GM12878 (cell line): ENCODE measurements around the gene TGM5. TPM values are rescaled to one million over a fixed set of nuclear protein-coding genes. Genes with fewer than 3 reads are reported as not detected.

ENCODE experiments used
- ATAC-seq: fragments of 200-7000 bp; cut with Tn5 transposase; 3 replicates; pipeline ENCODE4 v1.9.1; 2020; ENCODE audit warnings: mild to moderate bottlenecking, moderate library complexity
- BruUV-seq: library from RNA; stranded (reverse); fragments of 400-500 nt; replicated peaks from 2 replicates; lab custom pipeline; 2021; lab: Mats Ljungman, UMichigan
- CTCF ChIA-PET: fragments of 300-600 bp; sonication (Branson Sonifier 250); formaldehyde crosslinking; extraction: SDS; loops from one replicate; lab custom pipeline; 2021; ENCODE audit warnings: inconsistent platforms; lab: Yijun Ruan, JAX
- POLR2A ChIA-PET: fragments of 350-600 bp; formaldehyde crosslinking; extraction: SDS; loops from one replicate; lab custom pipeline; 2021; ENCODE audit warnings: inconsistent platforms; lab: Charles Lee
- RAD21 ChIA-PET: fragments of 300-600 bp; sonication (Branson Sonifier 250); formaldehyde crosslinking; loops from one replicate; lab custom pipeline; 2023; ENCODE audit warnings: antibody characterized with exemption; ENCODE audit not compliant: unreplicated experiment; lab: Charles Lee
- SMC1A ChIA-PET: fragments of 300-600 bp; sonication (Branson Sonifier 250); formaldehyde crosslinking; loops from one replicate; lab custom pipeline; 2023; ENCODE audit not compliant: unreplicated experiment, uncharacterized antibody; lab: Charles Lee
- DNase-seq: peaks from one replicate; pipeline ENCODE4 v3.0.0-alpha.2; 2011; ENCODE audit warnings: low read depth, low spot score
- FAIRE-seq: peaks from 3 replicates; lab custom pipeline; 2011; peaks lifted over from hg19 to GRCh38; lab: Jason Lieb, UNC
- H2AFZ ChIP-seq: 2 replicates; pipeline ENCODE4 v1.6.0; 2011; ENCODE audit warnings: low read depth, low read length, control low read depth; ENCODE audit not compliant: control insufficient read depth
- H3K27ac ChIP-seq: 2 replicates; pipeline ENCODE4 v1.5.1; 2011; ENCODE audit warnings: control low read depth; ENCODE audit not compliant: control insufficient read depth, insufficient read depth
- H3K27me3 ChIP-seq, 2 experiments: replicated peaks in 1 of 2; 2 replicates each; pipeline versions ENCODE4 v1.6.0 to v1.6.1; 2011; ENCODE audit warnings: low read length in 1 of 2; ENCODE audit not compliant: control insufficient read depth in 2 of 2, insufficient read depth in 2 of 2
- H3K36me3 ChIP-seq, 2 experiments: 2 replicates each; pipeline ENCODE4 v1.5.1; 2011; ENCODE audit warnings: low read length in 1 of 2; ENCODE audit not compliant: control insufficient read depth in 2 of 2, insufficient read depth in 2 of 2
- H3K4me1 ChIP-seq: 2 replicates; pipeline ENCODE4 v1.6.1; 2011; ENCODE audit warnings: mild to moderate bottlenecking, low read length, moderate library complexity, mixed read lengths; ENCODE audit not compliant: control insufficient read depth, insufficient read depth
- H3K4me2 ChIP-seq: 2 replicates; pipeline ENCODE4 v1.6.0; 2011; ENCODE audit warnings: control low read depth; ENCODE audit not compliant: control insufficient read depth, insufficient read depth
- H3K4me3 ChIP-seq: fragments of 200-600 bp; sonication (generic); 2 replicates; pipeline ENCODE4 v1.5.1; 2016
- H3K79me2 ChIP-seq: 2 replicates; pipeline ENCODE4 v1.6.0; 2011; ENCODE audit warnings: low read length; ENCODE audit not compliant: control insufficient read depth, insufficient read depth
- H3K9ac ChIP-seq: 2 replicates; pipeline ENCODE4 v1.8.0; 2011; ENCODE audit warnings: low read length, control low read depth, mixed read lengths; ENCODE audit not compliant: control insufficient read depth, insufficient read depth
- H3K9me3 ChIP-seq: replicated peaks from 3 replicates; pipeline ENCODE4 v1.5.1; 2011; ENCODE audit warnings: mild to moderate bottlenecking, low read length; ENCODE audit not compliant: control insufficient read depth, insufficient read depth
- H4K20me1 ChIP-seq: 2 replicates; pipeline ENCODE4 v1.6.0; 2011; ENCODE audit not compliant: control insufficient read depth, insufficient read depth
- BCL3 ChIP-seq: IDR thresholded peaks from 2 replicates; pipeline ENCODE4 v1.6.1; 2011; ENCODE audit warnings: borderline replicate concordance, low read depth, mild to moderate bottlenecking, moderate library complexity, low read length; ENCODE audit not compliant: insufficient read depth, poor library complexity, severe bottlenecking
- EZH2 ChIP-seq: IDR thresholded peaks from 2 replicates; pipeline ENCODE4 v1.6.1; 2012; ENCODE audit warnings: low read depth, mild to moderate bottlenecking, control low read depth, inconsistent platforms, low read length, borderline replicate concordance; ENCODE audit not compliant: control insufficient read depth
- FOXK2 ChIP-seq: fragments of 450-650 bp; IDR thresholded peaks from 2 replicates; pipeline ENCODE4 v1.6.1; 2017; ENCODE audit warnings: mild to moderate bottlenecking, moderate library complexity
- NFYA ChIP-seq: IDR thresholded peaks from 2 replicates; pipeline ENCODE4 v1.6.1; 2011; ENCODE audit warnings: low read depth, mild to moderate bottlenecking, low read length, improper control_type of control experiment, borderline replicate concordance
- NRF1 ChIP-seq: conservative IDR thresholded peaks from 2 replicates; pipeline ENCODE4 v1.6.1; 2011; ENCODE audit warnings: mild to moderate bottlenecking, low read depth, low read length, improper control_type of control experiment
- PBX3 ChIP-seq: IDR thresholded peaks from 2 replicates; pipeline ENCODE4 v1.6.1; 2011; ENCODE audit warnings: mild to moderate bottlenecking, low read depth, low read length, moderate library complexity; ENCODE audit not compliant: insufficient replicate concordance
- RFX5 ChIP-seq: IDR thresholded peaks from 2 replicates; pipeline ENCODE4 v1.6.1; 2011; ENCODE audit warnings: low read depth, low read length, improper control_type of control experiment
- ZBED1 ChIP-seq: IDR thresholded peaks from 2 replicates; pipeline ENCODE4 v1.6.1; 2016; ENCODE audit warnings: borderline replicate concordance
- WGBS: methylation state at CpG from one replicate; pipeline ENCODE4 v1.1.6; 2016; ENCODE audit warnings: low lambda C conversion rate; ENCODE audit not compliant: insufficient replicate concordance, insufficient coverage; ENCODE audit errors: missing lambda C conversion rate; 5-methylcytosine and 5-hydroxymethylcytosine counted together
- in situ Hi-C: fragments of 300-500 bp; cut with MboI; formaldehyde crosslinking; loops from 9 replicates; pipeline ENCODE4 v1.14.3; 2018; ENCODE audit warnings: mixed read lengths
- intact Hi-C: fragments of 100-400 bp; cut with micrococcal nuclease; formaldehyde crosslinking; loops from one replicate; pipeline ENCODE4 v1.14.2; 2022; ENCODE audit not compliant: unreplicated experiment
- polyA plus RNA-seq, 11 experiments: library from polyadenylated mRNA; depleted of rRNA in 4 of 11; unstranded in 6 of 11; stranded (reverse) in 5 of 11; fragments of >200 nt; fragmentation: Nextera tagmentation in 4 of 11; fragmentation: Illumina TruSeq in 1 of 11; extraction: Ambion mirVana in 4 of 11; extraction: Trizol in 1 of 11; gene quantifications; 1 replicate in 1 of 11; 2 replicates in 10 of 11; pipeline versions ENCODE4 v1.2.1 to v1.2.3, GENCODE V29; 2011 to 2016; ENCODE audit warnings: inconsistent platforms in 2 of 11, missing spikeins in 2 of 11, low read depth in 1 of 11
- total RNA-seq, 4 experiments: library from RNA; depleted of rRNA in 3 of 4; stranded (reverse); fragments of >200 nt in 3 of 4; fragmentation: Illumina TruSeq in 1 of 4; extraction: Trizol in 1 of 4; gene quantifications; 2 replicates each; pipeline versions ENCODE4 v1.2.1 to v1.2.3, GENCODE V29; 2013 to 2021

The TGM5 gene
- total and polyA plus RNA-seq, 10 of the 15 experiments (the other 5 are each of a cell fraction or from before 2014, with no cell fraction given) = 4.4 to 27.1 (median 5.6) TPM

GRCh38 chr15:43258781-43259180, 7.9 kb downstream of the TGM5 start:
- in situ Hi-C loops = no loop called here
- CTCF ChIA-PET = interaction anchor here (21.1 kb wide), 1 partner anchor 31 kb away, joined by 518 read pairs; the partner anchor contains the start of gene EPB42

GRCh38 chr15:43256341-43256740, 10.4 kb downstream of the TGM5 start:
- in situ Hi-C loops = no loop called here
- no peaks in the 10 kb centered on the region for H4K20me1 ChIP-seq
- CTCF ChIA-PET = interaction anchor here (1.2 to 1.9 kb wide), 5 partner anchors 9 to 31 kb away, joined by 3 to 10 read pairs (median 5); no protein-coding TSS in a partner anchor
- H3K27me3 ChIP-seq = no peaks in the 10 kb centered on the region
- H3K4me1 ChIP-seq = peaks cover 29% of the 10 kb centered on the region
- BruUV-seq = no TSS peak
- POLR2A ChIA-PET = interaction anchor here (1.3 kb wide), 1 partner anchor 11 kb away, joined by 4 read pairs; no protein-coding TSS in a partner anchor
- 69% methylated on average over 7 of the region's 7 CpGs for WGBS
- H2AFZ ChIP-seq = no peak overlapping the region
- TF ChIP-seq FOXK2 = no peak
- no peak for TF ChIP-seq NFYA
- no peak for TF ChIP-seq NRF1
- TF ChIP-seq ZBED1 = no peak
- no peak for TF ChIP-seq PBX3
- no peak for TF ChIP-seq RFX5
- H3K9ac ChIP-seq = no peak overlapping the region
- SMC1A ChIA-PET = interaction anchor here (0.6 to 3.8 kb wide), 8 partner anchors 11 to 31 kb away, joined by 3 to 28 read pairs (median 5); partner anchors contain the start of gene TGM5
- RAD21 ChIA-PET = interaction anchor here (1.2 to 7.0 kb wide), 2 partner anchors 11 to 31 kb away, joined by 3 to 37 read pairs; partner anchors contain the start of gene TGM5
- ATAC-seq (no peak), FAIRE-seq (no peak), DNase-seq (no peak)
- no peaks in the 10 kb centered on the region for H3K79me2 ChIP-seq
- H3K27ac ChIP-seq = no peak overlapping the region
- no peak overlapping the region for H3K4me2 ChIP-seq
- H3K36me3 ChIP-seq = no peaks in the 10 kb centered on the region
- intact Hi-C loops = no loop called here
- H3K9me3 ChIP-seq = no peaks in the 10 kb centered on the region
- no peak overlapping the region for H3K4me3 ChIP-seq

More at GRCh38 chr15:43258781-43259180, 7.9 kb downstream of the TGM5 start:
- no peaks in the 10 kb centered on the region for H3K9me3 ChIP-seq
- H3K27me3 ChIP-seq = no peaks in the 10 kb centered on the region
- ChIA-PET RAD21 (interaction anchor here (1.1 kb wide), 1 partner anchor 34 kb away, joined by 3 read pairs; no protein-coding TSS in a partner anchor), SMC1A (no interaction called here)
- no peaks in the 10 kb centered on the region for H3K79me2 ChIP-seq
- no peak for ATAC-seq
- no peaks in the 10 kb centered on the region for H3K36me3 ChIP-seq
- H3K9ac ChIP-seq = no peak overlapping the region
- H3K4me3 ChIP-seq = no peak overlapping the region
- 60% methylated on average over 8 of the region's 8 CpGs for WGBS
- TF ChIP-seq BCL3 = no peak
- no peak for TF ChIP-seq EZH2
- TF ChIP-seq, all 136 proteins: peak for 0
- Histone ChIP-seq H2AFZ (no peak overlapping the region), H3K4me2 (no peak overlapping the region), H4K20me1 (no peaks in the 10 kb centered on the region), H3K4me1 (peaks cover 8% of the 10 kb centered on the region), H3K27ac (no peak overlapping the region)
- no TSS peak for BruUV-seq
- no peak for DNase-seq
- intact Hi-C loops = no loop called here
- no peak for FAIRE-seq
- POLR2A ChIA-PET = interaction anchor here (0.6 kb wide), 1 partner anchor 576 kb away, joined by 3 read pairs; no protein-coding TSS in a partner anchor
